Endometrium (tissue), 2 donors: ENCODE measurements around the gene TAPBPL.
"Not testable (repeated sequence)": the region's sequence is repeated elsewhere in the genome, so short reads cannot be mapped to it uniquely, and the experiment has no call there.

Experiments
- FAIRE-seq: peaks from 2 replicates; lab custom pipeline; 2012; peaks lifted over from hg19 to GRCh38; lab: Jason Lieb, UNC
- donor health status: control.
- donor health status: control.

Gene TAPBPL

GRCh38 chr12:6451348-6452244, at the start of gene TAPBPL:
TAPBPL (plus strand) TSS chr12:6452042; CDS start chr12:6452249, 207 bp downstream.
- peak; percentile 26 for FAIRE-seq

- no peak for FAIRE-seq
Observed at GRCh38 chr12:6404390-6404789, 47.5 kb upstream of the TAPBPL start.

- FAIRE-seq: no peak
Observed at GRCh38 chr12:6405963-6406362, 45.9 kb upstream of the TAPBPL start.

GRCh38 chr12:6407236-6407954, 44.4 kb upstream of the TAPBPL start:
- FAIRE-seq: no peak

- no peak for FAIRE-seq
Observed at GRCh38 chr12:6416596-6416995, 35.2 kb upstream of the TAPBPL start.

GRCh38 chr12:6418796-6419195, 33.0 kb upstream of the TAPBPL start:
- no peak for FAIRE-seq

GRCh38 chr12:6420364-6420763, 31.5 kb upstream of the TAPBPL start:
- FAIRE-seq: no peak

GRCh38 chr12:6423267-6424007, 28.4 kb upstream of the TAPBPL start:
- FAIRE-seq: peak; percentile 21

- FAIRE-seq: no peak
Observed at GRCh38 chr12:6424008-6424347, 27.9 kb upstream of the TAPBPL start.

- no peak for FAIRE-seq
Observed at GRCh38 chr12:6424866-6425265, 27.0 kb upstream of the TAPBPL start.

- no peak for FAIRE-seq
Observed at GRCh38 chr12:6425590-6426531, 26.0 kb upstream of the TAPBPL start.

GRCh38 chr12:6426882-6427671, 24.8 kb upstream of the TAPBPL start:
- FAIRE-seq: no peak

- not testable (repeated sequence) for FAIRE-seq
Observed at GRCh38 chr12:6427796-6428195, 24.0 kb upstream of the TAPBPL start.

- no peak for FAIRE-seq
Observed at GRCh38 chr12:6428326-6428725, 23.5 kb upstream of the TAPBPL start.

GRCh38 chr12:6430124-6430989, 21.5 kb upstream of the TAPBPL start:
- FAIRE-seq: no peak

- no peak for FAIRE-seq
Observed at GRCh38 chr12:6432991-6433390, 18.9 kb upstream of the TAPBPL start.

- no peak for FAIRE-seq
Observed at GRCh38 chr12:6434205-6435140, 17.4 kb upstream of the TAPBPL start.

- no peak for FAIRE-seq
Observed at GRCh38 chr12:6435961-6436715, 15.7 kb upstream of the TAPBPL start.
